Right atrium auricular region (tissue), 2 donors: ENCODE data around the gene PAX8. TPM values are rescaled to one million over a fixed set of nuclear protein-coding genes. Genes with fewer than 3 reads are reported as not detected.

Experiments
- DNase-seq: peaks from one replicate; pipeline ENCODE4 v3.0.0-alpha.2; 2019; ENCODE audit warnings: low spot score
- H3K27ac ChIP-seq, 2 donors: fragments of 200-600 bp; sonication (generic); 1 replicate in 1 of 2; 2 replicates in 1 of 2; pipeline ENCODE4 v1.5.1; 2016 to 2019
- H3K27me3 ChIP-seq, 2 donors: fragments of 200-600 bp; sonication (generic); one replicate each; pipeline versions ENCODE4 v1.5.1 to v1.6.0; 2017 to 2019
- H3K36me3 ChIP-seq: fragments of 200-600 bp; sonication (generic); one replicate; pipeline ENCODE4 v1.5.1; 2016
- H3K4me1 ChIP-seq, 2 donors: fragments of 200-600 bp; sonication (generic); one replicate each; pipeline versions ENCODE4 v1.5.1 to v1.6.0; 2017 to 2019
- H3K4me3 ChIP-seq, 2 donors: fragments of 200-600 bp; sonication (generic); 1 replicate in 1 of 2; 2 replicates in 1 of 2; pipeline ENCODE4 v1.5.1; 2017 to 2019; ENCODE audit warnings: mild to moderate bottlenecking in 1 of 2, moderate library complexity in 1 of 2
- H3K9me3 ChIP-seq, 2 donors: fragments of 200-600 bp; sonication (generic); one replicate each; pipeline ENCODE4 v1.5.1; 2019
- CTCF ChIP-seq, 2 donors: fragments of 200-600 bp; sonication (generic); IDR thresholded peaks; one replicate each; pipeline ENCODE4 v1.5.1; 2019; ENCODE audit warnings: antibody characterized with exemption in 2 of 2
- total RNA-seq, 2 donors: library from RNA; depleted of rRNA; stranded (reverse); fragments of >200 nt; gene quantifications; one replicate each; pipeline ENCODE4 v1.1.0, GENCODE V29; 2016

Gene PAX8
- total RNA-seq, 2 donors from 2014 or later = 0.37 to 1.2 TPM

DNA sequence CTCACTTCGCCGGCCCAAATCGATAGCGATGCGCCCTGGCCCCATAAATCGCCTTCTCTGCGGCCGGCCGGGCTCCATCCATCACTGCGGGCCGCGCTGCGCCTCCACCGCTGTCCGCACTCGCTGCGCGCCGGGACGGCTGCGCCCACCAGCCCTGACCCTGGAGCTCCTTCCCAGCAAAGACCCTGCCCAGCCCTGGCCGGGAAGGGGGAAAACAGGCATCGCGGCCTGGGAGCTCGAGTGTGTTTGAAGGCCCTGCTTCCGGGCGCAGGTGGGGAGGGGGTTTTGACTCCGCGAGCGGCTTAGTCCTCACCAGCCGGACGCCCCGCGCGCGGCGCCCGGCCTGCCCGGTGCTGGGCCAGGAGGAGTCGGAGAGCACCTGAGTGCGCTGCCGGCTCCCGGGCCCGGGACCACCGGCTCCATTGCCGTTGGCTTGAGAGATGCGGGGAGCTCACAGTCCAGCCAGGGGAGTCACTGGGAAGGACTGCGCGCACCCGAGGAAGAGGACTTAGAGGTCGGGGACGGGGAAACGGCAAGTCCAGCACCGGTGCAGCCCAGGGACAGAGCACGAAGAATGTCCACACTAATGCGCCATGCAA, 1.1 kb downstream of the PAX8 start:
- H3K27me3 ChIP-seq = peaks cover 42 to 48% of the 10 kb centered on the region in 2 donors
- H3K9me3 ChIP-seq = no peaks in the 10 kb centered on the region
- H3K4me1 ChIP-seq = peaks cover 0 to 26% of the 10 kb centered on the region in 2 donors
- TF ChIP-seq CTCF (IDR thresholded peaks at IDR 0.05) = no peak
- H3K36me3 ChIP-seq = no peaks in the 10 kb centered on the region
- H3K27ac ChIP-seq = no peak overlapping the region
- H3K4me3 ChIP-seq = peak overlapping the region in 1 of 2 donors; percentile 24
- no peak for DNase-seq

DNA sequence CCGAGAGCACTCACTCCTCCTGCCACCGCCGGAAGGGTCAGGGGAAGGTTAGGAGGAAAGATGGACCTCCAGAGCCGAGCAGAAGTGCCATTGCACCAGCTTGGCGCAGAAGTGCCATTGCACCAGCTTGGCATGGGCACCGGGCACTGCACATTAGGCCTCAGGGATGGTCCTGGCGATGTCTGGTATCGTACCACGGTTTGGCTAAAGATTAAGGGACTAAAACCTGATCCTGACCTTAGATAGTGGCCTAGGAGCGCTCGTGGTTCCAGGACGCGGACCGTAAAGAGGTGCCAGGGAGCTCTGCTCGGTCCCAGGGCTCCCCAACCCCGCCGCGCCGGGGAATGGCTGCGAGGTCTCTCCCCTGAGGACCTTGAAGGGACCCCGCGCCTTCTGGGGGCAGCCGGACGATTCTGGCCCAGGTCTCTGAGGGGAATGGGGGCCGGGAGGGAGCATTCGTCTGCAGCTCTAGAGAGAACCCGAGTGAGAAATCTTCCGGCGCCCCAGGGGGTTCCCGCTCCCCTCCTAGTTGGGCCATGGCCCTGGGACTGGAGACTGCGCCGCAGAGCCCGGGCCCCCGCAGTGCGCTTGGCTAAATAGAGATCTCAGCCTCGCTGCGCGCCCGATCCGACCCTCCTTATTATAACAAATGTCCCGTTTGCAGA, 1.8 kb downstream of the PAX8 start:
- H3K9me3 ChIP-seq = no peaks in the 10 kb centered on the region
- peak overlapping the region in 1 of 2 donors; percentile 24 for H3K4me3 ChIP-seq
- no peak for DNase-seq
- peaks cover 0 to 26% of the 10 kb centered on the region in 2 donors for H3K4me1 ChIP-seq
- no peaks in the 10 kb centered on the region for H3K36me3 ChIP-seq
- TF ChIP-seq CTCF (IDR thresholded peaks at IDR 0.05) = no peak
- H3K27me3 ChIP-seq = peaks cover 42 to 48% of the 10 kb centered on the region in 2 donors
- no peak overlapping the region for H3K27ac ChIP-seq

- DNase-seq = no peak
- Histone ChIP-seq H3K4me3 (no peak overlapping the region), H3K27ac (no peak overlapping the region), H3K27me3 (peaks cover 46 to 48% of the 10 kb centered on the region in 2 donors), H3K9me3 (no peaks in the 10 kb centered on the region), H3K36me3 (no peaks in the 10 kb centered on the region), H3K4me1 (peaks cover 0 to 26% of the 10 kb centered on the region in 2 donors)
- no peak for TF ChIP-seq CTCF (IDR thresholded peaks at IDR 0.05)
Measured at GRCh38 chr2:113276216-113276760, 2.4 kb downstream of the PAX8 start.

GRCh38 chr2:113275556-113276215, 3.0 kb downstream of the PAX8 start:
- TF ChIP-seq CTCF (IDR thresholded peaks at IDR 0.05) = no peak
- Histone ChIP-seq H3K27ac (no peak overlapping the region), H3K36me3 (no peaks in the 10 kb centered on the region), H3K4me3 (no peak overlapping the region), H3K4me1 (peaks cover 0 to 26% of the 10 kb centered on the region in 2 donors), H3K9me3 (no peaks in the 10 kb centered on the region), H3K27me3 (peaks cover 48% of the 10 kb centered on the region in 2 donors)
- no peak for DNase-seq

DNA sequence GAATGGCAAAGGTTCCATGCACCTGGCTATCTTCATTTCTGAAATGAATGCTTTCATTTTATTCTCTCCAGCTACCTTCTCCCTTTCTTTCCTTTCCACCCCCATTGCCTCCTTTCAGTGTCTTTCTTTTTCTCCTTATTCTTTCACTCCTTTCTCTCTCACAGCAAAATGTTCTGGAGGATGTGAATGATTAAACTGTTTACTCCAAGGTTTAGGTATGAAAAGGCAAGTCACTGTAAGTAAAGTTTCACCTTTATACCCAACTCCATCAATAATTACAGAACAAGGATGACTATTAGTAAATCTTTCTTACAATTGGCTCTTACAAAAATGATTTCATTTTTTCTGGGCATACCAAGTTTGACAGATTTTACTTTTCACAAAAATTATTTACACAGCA, 4.3 kb downstream of the PAX8 start:
- DNase-seq = no peak
- no peaks in the 10 kb centered on the region for H3K36me3 ChIP-seq
- no peak for TF ChIP-seq CTCF (IDR thresholded peaks at IDR 0.05)
- H3K27me3 ChIP-seq = peaks cover 48% of the 10 kb centered on the region in 2 donors
- no peaks in the 10 kb centered on the region for H3K9me3 ChIP-seq
- no peak overlapping the region for H3K4me3 ChIP-seq
- H3K27ac ChIP-seq = no peak overlapping the region
- peaks cover 0 to 26% of the 10 kb centered on the region in 2 donors for H3K4me1 ChIP-seq
